Measurements from ENCODE around the gene KDF1. TPM values are rescaled to one million over a fixed set of nuclear protein-coding genes. Genes with fewer than 3 reads are reported as not detected.
"Not testable (repeated sequence)": the region's sequence is repeated elsewhere in the genome, so short reads cannot be mapped to it uniquely, and the experiment has no call there.

Gene KDF1
- total RNA-seq, 1 donor from 2014 or later, result not detected

GRCh38 chr1:26960625-26960966, 328 bp upstream of the KDF1 start:
- intact Hi-C loops (cut with micrococcal nuclease), result no loop called here

GRCh38 chr1:26959270-26959669, 998 bp downstream of the KDF1 start:
- intact Hi-C loops (cut with micrococcal nuclease), result no loop called here

- intact Hi-C loops (cut with micrococcal nuclease), result no loop called here
Measured at GRCh38 chr1:26957306-26957705, 3.0 kb downstream of the KDF1 start.

GRCh38 chr1:26956321-26956720, 3.9 kb downstream of the KDF1 start:
- intact Hi-C loops (cut with micrococcal nuclease), result no loop called here

- intact Hi-C loops (cut with micrococcal nuclease), result no loop called here
Measured at GRCh38 chr1:26953374-26953773, 6.9 kb downstream of the KDF1 start.

GRCh38 chr1:26951821-26952497, 8.3 kb downstream of the KDF1 start:
- intact Hi-C loops (cut with micrococcal nuclease), result no loop called here

GRCh38 chr1:26951216-26951615, 9.1 kb downstream of the KDF1 start:
- intact Hi-C loops (cut with micrococcal nuclease), result no loop called here

- intact Hi-C loops (cut with micrococcal nuclease), result no loop called here
Measured at GRCh38 chr1:26950602-26951001, 9.7 kb downstream of the KDF1 start.

GRCh38 chr1:26949926-26950319, 10.3 kb downstream of the KDF1 start:
- intact Hi-C loops (cut with micrococcal nuclease), result no loop called here

GRCh38 chr1:26949266-26949925, 10.9 kb downstream of the KDF1 start:
- intact Hi-C loops (cut with micrococcal nuclease), result no loop called here

GRCh38 chr1:26948725-26949057, 11.6 kb downstream of the KDF1 start:
- intact Hi-C loops (cut with micrococcal nuclease), result not testable (repeated sequence)

GRCh38 chr1:26946270-26946669, 14.0 kb downstream of the KDF1 start:
- intact Hi-C loops (cut with micrococcal nuclease), result no loop called here

GRCh38 chr1:26945728-26946127, 14.5 kb downstream of the KDF1 start:
- intact Hi-C loops (cut with micrococcal nuclease), result no loop called here

- intact Hi-C loops (cut with micrococcal nuclease), result no loop called here
Measured at GRCh38 chr1:26945138-26945537, 15.1 kb downstream of the KDF1 start.

GRCh38 chr1:26942656-26943055, 17.6 kb downstream of the KDF1 start:
- intact Hi-C loops (cut with micrococcal nuclease), result no loop called here

- intact Hi-C loops (cut with micrococcal nuclease), result no loop called here
Measured at GRCh38 chr1:26941311-26941710, 19.0 kb downstream of the KDF1 start.

GRCh38 chr1:26938659-26939025, 21.6 kb downstream of the KDF1 start:
- intact Hi-C loops (cut with micrococcal nuclease), result no loop called here

- intact Hi-C loops (cut with micrococcal nuclease), result no loop called here
Measured at GRCh38 chr1:26938004-26938658, 22.1 kb downstream of the KDF1 start.

GRCh38 chr1:26936823-26937222, 23.4 kb downstream of the KDF1 start:
- intact Hi-C loops (cut with micrococcal nuclease), result no loop called here

- intact Hi-C loops (cut with micrococcal nuclease), result no loop called here
Measured at GRCh38 chr1:26932531-26932930, 27.7 kb downstream of the KDF1 start.

GRCh38 chr1:26923711-26924110, 36.6 kb downstream of the KDF1 start:
- intact Hi-C loops (cut with micrococcal nuclease), result no loop called here

GRCh38 chr1:26922901-26923300, 37.4 kb downstream of the KDF1 start:
- intact Hi-C loops (cut with micrococcal nuclease), result no loop called here

- intact Hi-C loops (cut with micrococcal nuclease), result no loop called here
Measured at GRCh38 chr1:26922431-26922729, 37.9 kb downstream of the KDF1 start.

Data from T-helper 1 cell treated with Interleukin-12 subunit alpha and Interleukin-12 subunit beta and Interleukin-4 antibody, amounts not matched to agents 30 ng/mL and 1 ng/mL, for 36 hours (primary cell).